ENCODE measurements around the gene PPP1R15B.

DNA sequence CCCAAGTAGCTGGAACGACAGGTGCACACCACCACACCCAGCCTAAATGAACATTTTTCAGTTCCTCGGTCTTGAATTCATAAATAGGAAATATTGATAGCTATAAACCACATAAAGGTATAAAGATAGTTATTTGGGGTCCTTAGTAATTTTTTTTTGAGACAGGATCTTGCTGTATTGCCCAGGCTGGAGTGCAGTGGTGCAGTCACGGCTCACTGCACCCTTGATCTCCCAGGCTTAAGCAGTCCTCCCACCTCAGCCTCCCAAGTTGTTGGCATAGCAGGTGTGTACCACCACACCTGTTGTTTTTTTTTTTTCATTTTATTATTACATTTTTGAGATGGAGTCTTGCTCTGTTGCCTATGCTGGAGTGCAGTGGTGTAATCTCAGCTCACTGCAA is 3.7 kb upstream of the PPP1R15B start:
- TF ChIP-seq, protein P1, sequence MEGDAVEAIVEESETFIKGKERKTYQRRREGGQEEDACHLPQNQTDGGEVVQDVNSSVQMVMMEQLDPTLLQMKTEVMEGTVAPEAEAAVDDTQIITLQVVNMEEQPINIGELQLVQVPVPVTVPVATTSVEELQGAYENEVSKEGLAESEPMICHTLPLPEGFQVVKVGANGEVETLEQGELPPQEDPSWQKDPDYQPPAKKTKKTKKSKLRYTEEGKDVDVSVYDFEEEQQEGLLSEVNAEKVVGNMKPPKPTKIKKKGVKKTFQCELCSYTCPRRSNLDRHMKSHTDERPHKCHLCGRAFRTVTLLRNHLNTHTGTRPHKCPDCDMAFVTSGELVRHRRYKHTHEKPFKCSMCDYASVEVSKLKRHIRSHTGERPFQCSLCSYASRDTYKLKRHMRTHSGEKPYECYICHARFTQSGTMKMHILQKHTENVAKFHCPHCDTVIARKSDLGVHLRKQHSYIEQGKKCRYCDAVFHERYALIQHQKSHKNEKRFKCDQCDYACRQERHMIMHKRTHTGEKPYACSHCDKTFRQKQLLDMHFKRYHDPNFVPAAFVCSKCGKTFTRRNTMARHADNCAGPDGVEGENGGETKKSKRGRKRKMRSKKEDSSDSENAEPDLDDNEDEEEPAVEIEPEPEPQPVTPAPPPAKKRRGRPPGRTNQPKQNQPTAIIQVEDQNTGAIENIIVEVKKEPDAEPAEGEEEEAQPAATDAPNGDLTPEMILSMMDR (optimal IDR thresholded peaks at IDR 0.05 in 1 of 3, IDR thresholded peaks at IDR 0.05 in 1 of 3, conservative IDR thresholded peaks at IDR 0.05 in 1 of 3; ENCODE audit: extremely low read depth in 1 of 3, insufficient read depth in 2 of 3, low read length in 3 of 3) = no peak
- TF ChIP-seq EZH2 (IDR thresholded peaks at IDR 0.05; ENCODE audit: low read length) = no peak
